Body of pancreas (tissue), 4 donors: ENCODE data around the gene STARD9.

Source experiments
- CTCF ChIP-seq, 7 experiments: fragments of 450-650 bp in 4 of 7; fragments of 200-600 bp in 3 of 7; sonication (generic) in 3 of 7; IDR thresholded peaks; one replicate each; pipeline ENCODE4 v1.5.1; 2016 to 2019; ENCODE audit warnings: antibody characterized with exemption in 7 of 7
- POLR2A ChIP-seq, 3 donors: fragments of 450-650 bp; IDR thresholded peaks; one replicate each; pipeline ENCODE4 v1.6.1; 2016; ENCODE audit warnings: antibody characterized with exemption in 3 of 3, mild to moderate bottlenecking in 2 of 3

GRCh38 chr15:42744195-42744594 lies 168.8 kb downstream of the STARD9 start:
- TF ChIP-seq CTCF (IDR thresholded peaks at IDR 0.05) (no peak), POLR2A (IDR thresholded peaks at IDR 0.05) (no peak)
